GM12892 (cell line): ENCODE data around the gene LCN12.

Source experiments
- POLR2A ChIP-seq: IDR thresholded peaks from 2 replicates; pipeline ENCODE4 v1.6.1; 2011; ENCODE audit warnings: low read depth, low read length, control low read depth
- POLR2AphosphoS5 ChIP-seq: IDR thresholded peaks from 2 replicates; pipeline ENCODE4 v1.6.1; 2011; ENCODE audit warnings: low read depth, low read length, control low read depth

GRCh38 chr9:136910901-136911245 is 41.2 kb upstream of the LCN12 start:
- TF ChIP-seq POLR2A (no peak), POLR2AphosphoS5 (no peak)
